ENCODE results near the gene PNPT1.
"Not testable (repeated sequence)": the region's sequence is repeated elsewhere in the genome, so short reads cannot be mapped to it uniquely, and the experiment has no call there.

The PNPT1 gene

GRCh38 chr2:55693181-55694125 is at the start of gene PNPT1:
PNPT1 (minus strand) TSS chr2:55693844; CDS start chr2:55693823, 21 bp downstream.
- peak; percentile 97 for DNase-seq

DNA sequence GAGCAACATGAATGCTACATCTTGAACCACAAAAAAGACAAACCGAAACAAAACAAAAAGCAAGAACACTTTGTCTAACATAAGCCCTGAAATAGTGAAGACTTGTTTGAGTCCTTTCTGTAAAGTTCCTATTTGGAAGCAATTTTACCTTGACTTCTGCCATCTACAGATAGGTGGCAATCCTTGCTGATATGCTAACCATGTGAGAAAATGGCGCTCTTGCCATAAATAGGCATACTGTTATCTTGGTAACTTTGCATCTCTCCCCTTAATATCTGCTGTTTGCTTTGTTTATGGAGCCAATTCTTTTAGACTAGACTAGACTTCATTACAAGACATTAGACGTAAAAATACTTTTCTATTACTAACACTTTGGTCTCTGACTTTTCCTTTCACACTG is 49.4 kb upstream of the PNPT1 start:
- no peak for DNase-seq

GRCh38 chr2:55736019-55736536 is 42.4 kb upstream of the PNPT1 start:
- not testable (repeated sequence) for DNase-seq

- DNase-seq, result no peak
These were observed 41.1 kb upstream of the PNPT1 start for GRCh38 chr2:55734726-55735125.

GRCh38 chr2:55733335-55733734 is 39.7 kb upstream of the PNPT1 start:
- no peak for DNase-seq

DNA sequence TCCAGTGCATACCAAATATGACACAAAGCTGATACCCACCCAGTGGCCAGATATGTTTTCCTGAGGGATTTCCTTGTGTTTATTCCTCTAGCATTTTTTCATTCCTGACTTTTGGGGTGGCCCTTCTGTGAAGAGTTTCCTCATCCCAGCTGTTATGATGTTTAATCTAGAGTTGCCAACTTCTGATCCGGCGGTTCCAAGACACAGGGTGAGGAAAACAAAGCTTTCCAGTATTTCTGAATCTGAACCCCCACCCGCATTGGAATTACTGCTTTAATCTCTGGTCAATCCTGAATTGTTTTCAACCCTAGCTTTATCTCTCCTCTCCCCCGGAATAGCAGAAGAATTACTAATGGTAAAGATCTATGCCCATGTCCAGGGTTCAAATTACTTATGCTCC is 39.2 kb upstream of the PNPT1 start:
- no peak for DNase-seq

- no peak for DNase-seq
These were observed 35.6 kb upstream of the PNPT1 start for GRCh38 chr2:55729136-55729685.

- peak; percentile 44 for DNase-seq
These were observed 28.1 kb upstream of the PNPT1 start for GRCh38 chr2:55721596-55722215.

DNA sequence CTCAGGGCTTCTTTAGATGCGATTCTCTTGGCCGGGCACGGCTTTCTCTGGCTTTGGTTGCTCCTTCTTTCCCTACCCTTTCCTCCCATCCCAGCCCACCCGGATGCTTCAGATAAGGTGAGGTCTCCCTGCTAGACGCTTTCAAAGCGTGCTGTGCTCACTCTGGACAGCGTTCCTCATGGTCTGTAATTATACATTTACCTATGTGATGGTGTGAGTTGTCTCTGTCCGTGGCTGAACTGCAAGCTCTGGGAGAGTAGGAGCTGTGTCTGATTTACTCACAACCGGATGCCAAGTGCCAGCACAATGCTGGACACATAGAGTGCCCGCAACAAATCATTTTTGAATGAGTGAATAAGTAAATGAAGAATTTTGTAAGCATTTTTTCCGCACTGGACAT is 26.8 kb upstream of the PNPT1 start:
- no peak for DNase-seq

- DNase-seq, result no peak
These were observed 26.2 kb upstream of the PNPT1 start for GRCh38 chr2:55719852-55720251.

DNA sequence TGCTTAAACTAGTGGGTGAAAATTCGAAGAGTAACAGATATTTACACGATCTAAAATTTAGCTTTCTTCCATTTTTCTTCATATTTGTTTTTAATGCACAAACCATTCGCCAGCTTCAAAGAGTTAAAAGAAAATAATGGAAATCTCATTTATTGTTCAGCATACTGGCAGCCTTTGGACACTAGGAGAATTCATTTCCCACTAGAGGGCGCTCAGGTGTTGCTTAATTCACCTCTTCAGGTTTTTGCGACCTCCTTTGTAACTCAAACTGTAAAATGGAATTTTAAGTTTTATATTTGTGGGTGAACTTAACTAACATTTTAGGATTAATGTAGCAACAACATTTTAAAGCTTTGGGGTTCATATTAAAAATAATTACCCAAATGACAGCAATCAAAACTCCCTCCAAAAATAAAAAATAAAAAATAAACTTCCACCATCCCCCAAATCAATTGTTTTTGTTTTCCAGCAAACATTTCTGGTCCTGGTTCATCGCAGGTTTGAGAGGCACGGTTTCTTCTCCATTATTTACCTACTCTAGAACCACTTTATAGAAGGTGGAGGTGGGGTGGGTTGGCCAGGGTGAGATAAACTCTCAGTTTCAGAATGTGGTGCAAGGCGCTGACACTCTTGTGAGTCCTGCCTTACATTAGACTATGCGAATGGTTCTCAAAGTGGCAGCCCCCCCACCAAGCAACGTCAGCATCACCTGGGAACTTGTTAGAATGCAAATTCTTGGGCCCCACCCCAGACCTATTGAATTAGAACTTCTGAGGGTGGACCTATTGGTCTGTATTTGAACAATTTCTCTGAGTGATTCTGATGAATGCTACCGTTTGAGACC is 24.7 kb upstream of the PNPT1 start:
- DNase-seq, result peak; percentile 81

- DNase-seq, result no peak
These were observed 22.0 kb upstream of the PNPT1 start for GRCh38 chr2:55715626-55716025.

- not testable (repeated sequence) for DNase-seq
These were observed 21.5 kb upstream of the PNPT1 start for GRCh38 chr2:55715178-55715577.

DNA sequence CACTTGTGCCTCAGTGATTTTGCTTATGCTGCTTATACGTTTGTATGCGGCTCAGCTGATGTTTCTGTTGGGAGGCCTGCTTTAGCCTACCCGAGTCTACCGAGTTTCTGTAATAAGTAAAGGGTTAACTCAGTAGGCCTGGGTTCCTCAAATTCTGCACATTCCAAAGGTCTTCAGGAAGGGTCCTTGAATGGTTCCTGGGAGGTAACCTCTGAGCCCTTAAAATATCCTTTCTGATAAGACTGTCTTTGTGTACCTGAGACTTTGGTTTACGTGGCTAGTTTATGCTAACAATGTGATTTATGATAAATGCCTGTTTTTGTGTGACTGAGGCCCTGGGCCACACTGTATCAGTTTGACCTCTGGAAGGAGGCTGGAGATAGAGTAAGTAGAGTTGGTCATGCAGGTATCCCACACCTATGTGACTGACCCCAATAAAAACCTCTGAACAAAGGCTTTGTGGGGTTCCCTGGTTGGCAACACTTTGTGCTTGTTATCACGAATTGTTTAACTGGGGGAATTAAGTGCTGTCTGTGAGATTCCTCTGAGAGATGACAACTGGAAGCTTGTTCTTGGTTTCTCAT is 18.9 kb upstream of the PNPT1 start:
- no peak for DNase-seq

GRCh38 chr2:55710025-55710424 is 16.4 kb upstream of the PNPT1 start:
- no peak for DNase-seq

DNA sequence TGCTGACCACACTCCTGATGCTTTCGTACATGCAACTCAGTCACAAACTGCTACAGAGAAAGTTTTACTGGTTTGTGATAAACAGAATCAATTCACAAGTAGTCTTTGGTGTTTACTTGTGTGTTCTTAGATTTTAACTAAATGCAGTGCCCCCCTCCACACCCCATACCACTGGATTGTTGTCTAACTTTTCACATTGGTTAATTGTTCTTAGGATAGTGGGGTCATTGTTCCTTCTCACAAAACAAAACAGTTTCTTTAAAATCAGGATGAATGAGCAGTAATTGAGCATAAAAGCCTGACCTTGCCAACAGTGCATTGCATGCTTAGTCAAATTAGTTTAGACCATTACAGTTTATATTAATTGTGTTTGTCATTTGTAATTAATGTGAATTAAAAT is 14.1 kb upstream of the PNPT1 start:
- DNase-seq, result no peak

- not testable (repeated sequence) for DNase-seq
These were observed 12.6 kb upstream of the PNPT1 start for GRCh38 chr2:55706258-55706657.

- no peak for DNase-seq
These were observed 11.5 kb upstream of the PNPT1 start for GRCh38 chr2:55705027-55705653.

- no peak for DNase-seq
These were observed 9.7 kb upstream of the PNPT1 start for GRCh38 chr2:55703350-55703749.

DNA sequence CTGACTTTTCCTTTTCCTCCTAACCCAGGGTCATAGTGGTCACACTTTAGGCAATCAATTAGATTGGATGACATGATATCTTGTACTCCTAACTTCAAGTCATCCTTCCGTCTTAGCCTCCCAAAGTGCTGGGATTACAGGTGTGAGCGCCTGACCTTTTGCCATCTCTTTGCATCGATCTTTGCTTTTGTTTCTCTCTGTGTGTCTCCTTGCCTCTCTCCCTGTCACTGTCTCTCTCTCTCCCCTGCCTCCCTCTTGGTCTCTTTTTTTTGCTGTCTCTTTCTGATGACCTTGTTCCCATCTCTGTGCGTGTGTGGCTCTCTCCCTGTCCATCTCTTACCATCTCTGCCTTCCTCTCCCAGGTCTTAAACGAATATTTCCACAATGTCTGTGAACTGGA is 904 bp downstream of the PNPT1 start:
- DNase-seq, result not testable (repeated sequence)

GRCh38 chr2:55672630-55673029 is 21.0 kb downstream of the PNPT1 start:
- no peak for DNase-seq

- no peak for DNase-seq
These were observed 24.7 kb downstream of the PNPT1 start for GRCh38 chr2:55668956-55669355.
